IPS DF 6.9 (cell line): ENCODE data around the gene MED26.

Experiments used
- DNase-seq: peaks from one replicate; pipeline ENCODE4 v3.0.0-alpha.2; 2013; ENCODE audit warnings: low read depth, low spot score
- H3K27ac ChIP-seq: one replicate; pipeline ENCODE4 v1.5.1; 2013; ENCODE audit warnings: low read length, control low read depth
- H3K27me3 ChIP-seq: 2 replicates; pipeline ENCODE4 v1.6.1; 2013; ENCODE audit warnings: mild to moderate bottlenecking, low read length; ENCODE audit not compliant: control insufficient read depth, insufficient read depth
- H3K36me3 ChIP-seq: 2 replicates; pipeline ENCODE4 v1.6.1; 2013; ENCODE audit warnings: low read length; ENCODE audit not compliant: control insufficient read depth, insufficient read depth
- H3K4me1 ChIP-seq: 2 replicates; pipeline ENCODE4 v1.6.1; 2013; ENCODE audit warnings: low read length; ENCODE audit not compliant: control insufficient read depth, insufficient read depth
- H3K4me3 ChIP-seq: 2 replicates; pipeline ENCODE4 v1.5.1; 2013; ENCODE audit warnings: mild to moderate bottlenecking, low read length
- H3K9me3 ChIP-seq: 2 replicates; pipeline ENCODE4 v1.6.1; 2013; ENCODE audit warnings: low read length, inconsistent platforms; ENCODE audit not compliant: control insufficient read depth, insufficient read depth
- WGBS: extraction: QIAGEN DNeasy Blood & Tissue Kit; methylation state at CpG from one replicate; pipeline ENCODE4 v1.1.7; 2013; ENCODE audit warnings: mixed read lengths, missing lambda C conversion rate; ENCODE audit not compliant: insufficient read length, insufficient coverage; 5-methylcytosine and 5-hydroxymethylcytosine counted together

MED26 gene

GRCh38 chr19:16603090-16603489, 24.9 kb downstream of the MED26 start:
- no peaks in the 10 kb centered on the region for H3K36me3 ChIP-seq
- H3K27ac ChIP-seq: no peak overlapping the region
- H3K4me1 ChIP-seq: no peaks in the 10 kb centered on the region
- no peaks in the 10 kb centered on the region for H3K27me3 ChIP-seq
- DNase-seq: no peak
- H3K4me3 ChIP-seq: no peak overlapping the region
- no peaks in the 10 kb centered on the region for H3K9me3 ChIP-seq
- no CpG with 5 or more reads among the region's 3 CpGs for WGBS

- Histone ChIP-seq H3K27ac (no peak overlapping the region), H3K4me3 (no peak overlapping the region), H3K27me3 (no peaks in the 10 kb centered on the region), H3K4me1 (no peaks in the 10 kb centered on the region), H3K36me3 (no peaks in the 10 kb centered on the region), H3K9me3 (no peaks in the 10 kb centered on the region)
- no CpG with 5 or more reads among the region's 20 CpGs for WGBS
- DNase-seq: no peak
Observed at GRCh38 chr19:16601378-16602052, 26.5 kb downstream of the MED26 start.

DNA sequence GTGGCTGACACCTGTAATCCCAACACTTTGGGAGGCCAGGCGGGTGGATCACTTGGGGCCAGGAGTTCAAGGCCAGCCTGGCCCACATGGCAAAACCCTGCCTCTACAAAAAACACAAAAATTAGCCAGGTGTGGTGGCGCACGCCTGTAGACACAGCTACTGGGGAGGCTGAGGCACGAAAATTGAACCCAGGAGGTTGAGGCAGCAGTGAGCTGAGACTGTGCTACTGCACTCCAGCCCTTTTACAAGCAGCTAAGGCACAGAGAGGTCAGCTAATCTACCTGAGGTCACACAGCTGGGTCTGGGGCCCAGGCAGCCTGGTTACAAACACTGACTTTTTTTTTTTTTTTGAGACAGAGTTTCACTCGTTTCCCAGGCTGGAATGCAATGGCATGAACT, 27.2 kb downstream of the MED26 start:
- WGBS: no CpG with 5 or more reads among the region's 5 CpGs
- no peaks in the 10 kb centered on the region for H3K4me1 ChIP-seq

GRCh38 chr19:16599655-16600346, 28.2 kb downstream of the MED26 start:
- no peak for DNase-seq
- H3K27me3 ChIP-seq: no peaks in the 10 kb centered on the region
- H3K9me3 ChIP-seq: no peaks in the 10 kb centered on the region
- no peaks in the 10 kb centered on the region for H3K4me1 ChIP-seq
- no peaks in the 10 kb centered on the region for H3K36me3 ChIP-seq
- no peak overlapping the region for H3K27ac ChIP-seq
- WGBS: no CpG with 5 or more reads among the region's 6 CpGs
- no peak overlapping the region for H3K4me3 ChIP-seq

More for the DNA sequence above, 27.2 kb downstream of the MED26 start:
- no peak overlapping the region for H3K4me3 ChIP-seq
- no peak for DNase-seq
- H3K9me3 ChIP-seq: no peaks in the 10 kb centered on the region
- H3K27ac ChIP-seq: no peak overlapping the region
- H3K36me3 ChIP-seq: no peaks in the 10 kb centered on the region
- no peaks in the 10 kb centered on the region for H3K27me3 ChIP-seq

GRCh38 chr19:16598848-16599247, 29.2 kb downstream of the MED26 start:
- no peak overlapping the region for H3K4me3 ChIP-seq
- WGBS: no CpG with 5 or more reads among the region's 4 CpGs
- no peak overlapping the region for H3K27ac ChIP-seq
- no peaks in the 10 kb centered on the region for H3K27me3 ChIP-seq
- no peaks in the 10 kb centered on the region for H3K9me3 ChIP-seq
- no peaks in the 10 kb centered on the region for H3K36me3 ChIP-seq
- no peaks in the 10 kb centered on the region for H3K4me1 ChIP-seq
- no peak for DNase-seq

- DNase-seq: no peak
- WGBS: no CpG with 5 or more reads among the region's 9 CpGs
- Histone ChIP-seq H3K4me3 (no peak overlapping the region), H3K27me3 (no peaks in the 10 kb centered on the region), H3K4me1 (peaks cover 4% of the 10 kb centered on the region), H3K27ac (no peak overlapping the region), H3K36me3 (no peaks in the 10 kb centered on the region), H3K9me3 (no peaks in the 10 kb centered on the region)
Observed at GRCh38 chr19:16596399-16596798, 31.6 kb downstream of the MED26 start.

DNA sequence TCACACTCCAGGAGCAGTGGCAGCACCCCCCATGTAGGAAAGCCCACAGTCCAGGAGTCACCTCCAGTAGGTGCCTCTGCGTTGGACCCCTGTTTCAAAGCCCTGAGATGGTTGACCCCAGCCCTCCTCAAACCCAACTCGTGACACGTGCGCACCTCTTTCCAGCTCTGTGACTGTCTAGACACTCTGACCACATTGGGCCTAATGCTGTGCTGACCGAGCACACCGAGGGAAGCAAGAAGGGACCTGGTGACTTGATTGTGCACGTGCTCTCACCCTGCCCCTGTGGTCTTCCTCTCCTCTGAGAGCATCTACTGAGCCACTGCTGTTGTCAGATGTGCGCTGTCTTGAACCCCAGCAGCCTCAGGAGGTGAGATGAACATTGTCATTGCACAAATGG, 32.9 kb downstream of the MED26 start:
- peaks cover 4% of the 10 kb centered on the region for H3K4me1 ChIP-seq
- H3K4me3 ChIP-seq: no peak overlapping the region
- H3K9me3 ChIP-seq: no peaks in the 10 kb centered on the region
- no peaks in the 10 kb centered on the region for H3K36me3 ChIP-seq
- DNase-seq: no peak
- no CpG with 5 or more reads among the region's 8 CpGs for WGBS
- H3K27ac ChIP-seq: no peak overlapping the region
- no peaks in the 10 kb centered on the region for H3K27me3 ChIP-seq

DNA sequence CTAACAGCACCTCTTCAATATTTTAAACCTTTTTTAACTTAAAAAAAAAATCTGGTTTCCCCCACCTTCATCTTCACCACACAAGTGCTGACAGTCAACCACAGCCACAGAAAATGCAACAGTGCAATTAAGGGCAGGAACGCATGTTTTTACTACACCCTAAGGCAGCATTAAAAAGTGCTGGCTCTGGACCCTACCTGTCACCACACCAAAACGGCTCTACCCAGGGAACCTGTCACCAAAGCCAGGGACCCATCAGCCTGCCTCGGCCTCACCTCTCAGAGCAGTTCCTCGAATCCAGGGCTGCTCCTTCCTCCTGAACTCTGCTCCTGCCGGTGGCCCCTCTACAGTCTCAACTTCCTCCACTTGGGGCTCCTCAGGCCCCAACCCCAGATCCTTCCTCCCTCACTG, 33.3 kb downstream of the MED26 start:
- no peak for DNase-seq
- no peaks in the 10 kb centered on the region for H3K36me3 ChIP-seq
- no peaks in the 10 kb centered on the region for H3K9me3 ChIP-seq
- WGBS: no CpG with 5 or more reads among the region's 5 CpGs
- no peak overlapping the region for H3K27ac ChIP-seq
- no peak overlapping the region for H3K4me3 ChIP-seq
- no peaks in the 10 kb centered on the region for H3K27me3 ChIP-seq
- H3K4me1 ChIP-seq: peaks cover 4% of the 10 kb centered on the region

DNA sequence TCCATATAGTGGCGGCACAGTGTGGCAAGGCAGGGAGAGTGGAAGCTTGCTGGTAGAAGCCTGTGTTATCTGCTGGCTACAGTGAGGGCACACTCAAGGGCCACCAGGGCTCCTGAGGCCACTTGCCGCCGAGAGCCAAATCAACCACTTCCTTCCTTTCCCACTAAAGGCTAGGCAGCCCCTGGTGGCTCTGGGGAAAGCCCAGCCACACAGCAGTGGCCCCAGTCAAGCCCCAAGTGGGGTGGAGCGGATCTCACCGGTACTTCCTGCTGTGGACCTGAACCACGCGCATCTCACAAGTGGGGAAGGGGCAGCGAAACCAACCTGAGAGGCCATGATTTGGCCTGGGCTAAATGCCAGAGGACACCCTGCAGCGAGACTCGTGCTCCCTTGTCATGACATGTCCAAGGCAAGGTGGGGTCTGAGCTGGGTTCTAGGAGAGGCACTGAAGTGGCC, 33.8 kb downstream of the MED26 start:
- no peak overlapping the region for H3K27ac ChIP-seq
- H3K4me3 ChIP-seq: no peak overlapping the region

DNA sequence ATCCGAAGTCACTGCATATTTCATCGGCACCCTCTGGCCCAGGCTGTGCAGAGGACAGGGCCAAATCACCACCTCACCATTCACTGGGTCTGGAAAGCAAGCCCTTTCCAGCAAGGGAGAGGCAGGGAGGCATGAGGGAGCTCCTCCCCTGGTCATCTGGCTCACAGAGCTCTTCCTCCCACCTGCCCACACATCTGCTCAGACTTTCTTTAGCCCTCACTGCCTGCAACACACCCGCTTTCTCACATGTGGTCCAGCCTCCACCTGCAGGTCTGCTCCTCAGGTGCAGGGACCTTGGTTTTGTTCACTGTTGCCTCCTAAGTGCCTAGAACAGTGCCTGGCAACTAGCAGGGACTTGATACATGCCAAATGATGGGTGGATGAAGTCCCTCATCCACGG, 34.8 kb downstream of the MED26 start:
- no CpG with 5 or more reads among the region's 4 CpGs for WGBS
- H3K4me1 ChIP-seq: peaks cover 6% of the 10 kb centered on the region
- H3K27me3 ChIP-seq: no peaks in the 10 kb centered on the region
- no peak for DNase-seq
- H3K4me3 ChIP-seq: no peak overlapping the region
- H3K9me3 ChIP-seq: no peaks in the 10 kb centered on the region
- H3K27ac ChIP-seq: no peak overlapping the region
- H3K36me3 ChIP-seq: no peaks in the 10 kb centered on the region

More for the DNA sequence above, 33.8 kb downstream of the MED26 start:
- Histone ChIP-seq H3K4me1 (peaks cover 4% of the 10 kb centered on the region), H3K36me3 (no peaks in the 10 kb centered on the region), H3K27me3 (no peaks in the 10 kb centered on the region), H3K9me3 (no peaks in the 10 kb centered on the region)
- DNase-seq: no peak
- no CpG with 5 or more reads among the region's 10 CpGs for WGBS
